SHP77 (cell line): ENCODE results near the gene NRARP.

Source experiments
- DNase-seq, 2 experiments: peaks; one replicate each; lab custom pipeline; 2025; lab: John Stamatoyannopoulos, UW

The NRARP gene

GRCh38 chr9:137310189-137311052 is 8.3 kb upstream of the NRARP start:
- peak; percentile 64 to 82 for DNase-seq

GRCh38 chr9:137309368-137310188 is 7.5 kb upstream of the NRARP start:
- DNase-seq, result no peak

- peak in 1 of 2 experiments; percentile 44 for DNase-seq
Observed at GRCh38 chr9:137308057-137308619, 6.1 kb upstream of the NRARP start.

- DNase-seq, result peak; percentile 65 to 82
Observed at GRCh38 chr9:137307255-137308056, 5.4 kb upstream of the NRARP start.

GRCh38 chr9:137306850-137307254 is 4.8 kb upstream of the NRARP start:
- DNase-seq, result no peak

- peak; percentile 67 to 80 for DNase-seq
Observed at GRCh38 chr9:137306066-137306849, 4.2 kb upstream of the NRARP start.

- no peak for DNase-seq
Observed at GRCh38 chr9:137305798-137306065, 3.7 kb upstream of the NRARP start.

GRCh38 chr9:137305060-137305797 is 3.2 kb upstream of the NRARP start:
- DNase-seq, result peak; percentile 69 to 81

GRCh38 chr9:137304383-137305059 is 2.5 kb upstream of the NRARP start:
- DNase-seq, result no peak

- DNase-seq, result no peak
Observed at GRCh38 chr9:137303893-137304382, 1.9 kb upstream of the NRARP start.

- DNase-seq, result peak in 1 of 2 experiments; percentile 22
Observed at GRCh38 chr9:137303151-137303892, 1.3 kb upstream of the NRARP start.

GRCh38 chr9:137302449-137303150 is 529 bp upstream of the NRARP start:
- peak in 1 of 2 experiments; percentile 72 for DNase-seq

GRCh38 chr9:137301081-137301947 is 757 bp downstream of the NRARP start:
- peak in 1 of 2 experiments; percentile 39 for DNase-seq

- DNase-seq, result peak in 1 of 2 experiments; percentile 29
Observed at GRCh38 chr9:137300567-137301080, 1.4 kb downstream of the NRARP start.

- DNase-seq, result no peak
Observed at GRCh38 chr9:137299938-137300337, 2.1 kb downstream of the NRARP start.

- DNase-seq, result no peak
Observed at GRCh38 chr9:137299203-137299565, 2.9 kb downstream of the NRARP start.
